GM18520 (cell line): ENCODE measurements around the gene CETP.
"Not testable (repeated sequence)": the region's sequence is repeated elsewhere in the genome, so short reads cannot be mapped to it uniquely, and the experiment has no call there.

Source experiments
- ATAC-seq: cut with Tn5 transposase; IDR thresholded peaks from one replicate; pipeline ENCODE4 v1.9.1; 2021; ENCODE audit not compliant: unreplicated experiment

Gene CETP

DNA sequence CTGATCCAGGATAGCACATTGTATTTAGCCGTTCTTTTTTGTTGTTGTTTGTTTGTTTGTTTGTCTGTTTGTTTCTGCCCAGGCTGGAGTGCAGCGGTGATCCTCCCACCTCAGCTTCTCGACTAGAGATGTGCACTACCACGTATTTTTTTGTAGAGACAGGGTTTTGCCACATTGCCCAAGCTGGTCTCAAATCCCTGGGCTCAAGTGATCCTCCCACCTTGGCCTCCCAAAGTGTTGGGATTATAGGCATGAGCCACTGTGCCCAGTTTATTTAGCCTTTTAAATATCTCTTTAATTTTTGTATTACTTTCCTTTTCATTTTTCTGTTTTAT, 18.4 kb downstream of the CETP start:
- no peak for ATAC-seq

- ATAC-seq, result no peak
These were observed 19.3 kb downstream of the CETP start for GRCh38 chr16:56980792-56981724.

DNA sequence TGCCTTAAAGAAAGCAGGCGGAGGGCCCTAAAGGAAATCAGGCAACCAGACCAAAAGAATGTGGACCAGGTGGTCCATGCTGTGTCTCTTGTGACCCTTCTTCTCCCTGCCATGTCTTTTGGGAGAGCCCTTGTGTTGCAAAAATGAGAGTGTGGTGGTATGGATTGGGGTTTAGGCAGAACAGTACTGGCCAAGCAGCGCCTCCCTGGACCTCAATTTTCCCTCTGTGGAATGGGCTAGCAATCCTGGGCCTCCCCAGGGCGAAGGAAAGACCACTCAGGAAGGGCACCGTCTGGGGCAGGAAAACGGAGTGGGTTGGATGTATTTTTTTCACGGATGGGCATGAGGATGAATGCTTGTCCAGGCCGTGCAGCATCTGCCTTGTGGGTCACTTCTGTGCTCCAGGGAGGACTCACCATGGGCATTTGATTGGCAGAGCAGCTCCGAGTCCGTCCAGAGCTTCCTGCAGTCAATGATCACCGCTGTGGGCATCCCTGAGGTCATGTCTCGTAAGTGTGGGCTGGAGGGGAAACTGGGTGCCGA, 20.1 kb downstream of the CETP start:
- no peak for ATAC-seq

- ATAC-seq, result no peak
These were observed 20.9 kb downstream of the CETP start for GRCh38 chr16:56982695-56983094.

DNA sequence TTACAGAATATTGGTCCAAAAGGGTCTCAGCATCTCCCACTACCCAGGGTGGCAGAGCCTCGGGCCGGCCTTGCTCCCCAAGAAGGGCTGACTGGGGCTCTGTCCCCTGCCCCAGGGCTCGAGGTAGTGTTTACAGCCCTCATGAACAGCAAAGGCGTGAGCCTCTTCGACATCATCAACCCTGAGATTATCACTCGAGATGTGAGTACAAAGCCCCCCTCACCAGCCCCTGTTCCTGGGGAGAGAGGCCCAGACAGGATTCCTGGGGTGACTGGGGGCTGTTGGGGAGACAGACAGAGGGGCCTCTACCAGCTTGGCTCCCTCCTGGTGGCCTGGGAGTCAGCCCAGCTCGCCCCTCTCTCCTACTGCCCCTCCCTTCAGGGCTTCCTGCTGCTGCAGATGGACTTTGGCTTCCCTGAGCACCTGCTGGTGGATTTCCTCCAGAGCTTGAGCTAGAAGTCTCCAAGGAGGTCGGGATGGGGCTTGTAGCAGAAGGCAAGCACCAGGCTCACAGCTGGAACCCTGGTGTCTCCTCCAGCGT, 21.5 kb downstream of the CETP start:
- no peak for ATAC-seq

GRCh38 chr16:56984639-56985038, 22.9 kb downstream of the CETP start:
- no peak for ATAC-seq

GRCh38 chr16:56985288-56985961, 23.7 kb downstream of the CETP start:
- ATAC-seq, result no peak

DNA sequence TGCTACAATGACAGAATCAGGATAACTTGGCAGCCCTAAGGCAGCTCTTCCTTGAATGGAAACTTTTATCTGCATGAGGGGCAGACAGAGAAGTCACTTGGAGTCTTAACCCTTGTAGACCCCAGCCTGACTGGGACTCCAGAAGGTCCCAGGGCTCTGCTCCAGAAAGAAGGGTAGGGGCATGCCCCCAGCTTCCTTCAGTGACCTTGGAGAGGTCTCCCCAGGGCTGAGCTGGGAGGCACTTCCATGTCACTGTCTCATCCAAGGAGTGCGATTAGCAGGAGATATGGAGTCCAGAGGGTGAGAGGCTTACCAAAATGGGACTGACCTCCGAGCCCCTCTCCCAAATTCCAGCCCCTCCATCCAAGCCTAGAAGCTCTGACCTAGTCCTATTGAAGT, 24.2 kb downstream of the CETP start:
- no peak for ATAC-seq

GRCh38 chr16:56986361-56986760, 24.6 kb downstream of the CETP start:
- ATAC-seq, result no peak

DNA sequence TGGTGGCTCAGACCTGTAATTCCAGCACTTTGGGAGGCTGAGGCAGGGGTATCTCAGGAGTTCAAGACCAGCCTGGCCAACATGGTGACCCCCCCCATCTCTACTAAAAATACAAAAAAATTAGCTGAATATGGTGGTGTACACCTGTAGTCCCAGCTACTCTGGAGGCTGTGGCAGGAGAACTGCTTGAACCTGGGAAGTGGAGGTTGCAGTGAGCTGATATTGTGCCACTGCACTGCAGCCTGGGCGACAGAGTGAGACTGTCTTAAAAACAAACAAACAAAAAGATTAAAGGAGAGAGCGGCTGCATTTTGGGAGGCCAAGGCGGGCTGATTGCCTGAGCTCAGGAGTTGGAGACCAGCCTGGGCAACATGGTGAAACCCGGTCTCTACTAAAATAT, 25.2 kb downstream of the CETP start:
- not testable (repeated sequence) for ATAC-seq

DNA sequence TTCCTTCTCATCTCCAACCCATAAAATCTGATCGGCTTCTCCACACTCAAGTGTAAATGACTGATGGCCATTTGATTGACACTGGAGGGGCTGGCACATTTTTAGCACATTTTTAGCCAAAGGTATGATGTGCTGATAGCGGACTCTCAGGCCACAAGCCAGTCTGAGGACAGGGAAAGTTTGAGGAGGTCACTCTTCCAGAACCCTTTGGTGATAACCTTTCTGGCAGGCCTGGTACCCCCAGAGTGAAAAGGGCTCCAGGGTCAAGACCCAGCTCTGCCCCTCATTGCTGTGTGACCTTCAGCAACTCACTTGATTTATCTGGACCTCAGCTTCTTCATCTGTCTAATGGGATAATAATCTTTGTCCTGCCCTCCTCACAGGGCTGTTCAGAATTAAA, 25.9 kb downstream of the CETP start:
- no peak for ATAC-seq

- no peak for ATAC-seq
These were observed 26.6 kb downstream of the CETP start for GRCh38 chr16:56988161-56988947.

DNA sequence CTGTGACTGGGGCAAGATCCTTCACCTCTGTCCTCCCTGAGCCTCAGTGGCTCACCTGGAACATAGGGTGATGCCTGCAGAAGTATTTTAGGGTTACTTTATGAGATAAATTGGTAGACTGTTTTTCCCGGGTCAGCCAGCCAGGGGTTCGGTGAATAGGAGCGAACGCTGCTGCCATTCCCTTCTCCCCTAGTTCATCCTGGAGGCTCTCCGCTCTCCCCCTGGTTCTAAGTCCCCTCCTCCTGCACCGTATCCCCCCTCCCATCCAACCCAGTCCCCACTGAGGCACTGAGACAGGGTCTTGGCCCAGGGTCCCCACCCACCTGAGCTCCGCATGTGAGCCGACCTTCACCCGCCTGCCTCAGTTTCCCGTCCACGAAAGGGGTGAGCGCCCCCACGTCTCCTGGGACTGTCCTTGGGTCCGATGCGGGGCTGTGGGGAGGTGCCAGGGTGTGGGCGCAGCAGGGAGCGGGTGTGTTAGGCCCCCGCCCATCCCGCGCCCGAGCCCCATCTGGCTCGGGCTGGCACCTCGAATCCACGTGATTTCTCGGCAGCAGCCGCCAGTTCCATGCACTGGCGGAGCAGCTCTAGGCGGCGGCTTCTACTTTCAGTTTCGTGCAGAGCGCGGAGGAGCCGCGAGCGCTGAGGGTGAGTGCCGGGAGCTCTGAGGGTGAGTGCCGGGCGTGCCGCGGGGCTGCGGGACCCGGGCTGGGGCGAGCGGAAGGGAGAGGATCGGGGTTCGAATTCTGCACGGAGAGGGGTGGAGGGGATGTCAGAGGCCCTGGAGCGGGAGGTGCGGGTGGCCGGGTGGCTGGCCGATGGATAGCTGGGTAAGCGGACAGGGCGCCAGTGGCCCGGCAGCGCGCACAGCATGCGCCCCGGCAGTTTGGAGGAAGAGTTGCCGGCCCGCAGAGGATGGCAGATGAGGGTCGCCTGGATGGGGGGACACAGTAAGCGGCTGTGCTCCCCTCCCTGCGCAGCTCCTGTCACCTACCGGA, 27.5 kb downstream of the CETP start, which contains the start of gene NLRC5:
NLRC5 (plus strand) TSS at position 610 of the 998 bp plus-strand sequence. CDS start 31,156 bp downstream, outside the sequence.
- ATAC-seq, result peak; percentile 68

- no peak for ATAC-seq
These were observed 28.2 kb downstream of the CETP start for GRCh38 chr16:56989988-56990387.

- ATAC-seq, result no peak
These were observed 28.9 kb downstream of the CETP start for GRCh38 chr16:56990407-56991286.

DNA sequence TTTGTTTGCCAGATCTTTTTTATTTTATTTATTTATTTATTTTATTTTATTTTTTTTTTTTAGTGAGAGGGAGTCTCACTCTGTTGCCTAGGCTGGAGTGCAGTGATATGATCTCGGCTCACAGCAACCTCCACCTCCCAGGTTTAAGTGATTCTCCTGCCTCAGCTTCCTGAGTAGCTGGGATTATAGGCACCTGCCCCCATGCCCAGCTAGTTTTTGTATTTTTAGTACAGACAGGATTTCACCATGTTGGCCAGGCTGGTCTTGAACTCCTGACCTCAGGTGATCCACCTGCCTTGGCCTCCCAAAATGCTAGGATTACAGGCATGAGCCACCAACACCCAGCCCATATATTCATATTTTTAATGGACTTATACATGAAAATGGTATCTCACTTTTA, 30.7 kb downstream of the CETP start:
- ATAC-seq, result not testable (repeated sequence)

- ATAC-seq, result no peak
These were observed 31.5 kb downstream of the CETP start for GRCh38 chr16:56993204-56993603.

DNA sequence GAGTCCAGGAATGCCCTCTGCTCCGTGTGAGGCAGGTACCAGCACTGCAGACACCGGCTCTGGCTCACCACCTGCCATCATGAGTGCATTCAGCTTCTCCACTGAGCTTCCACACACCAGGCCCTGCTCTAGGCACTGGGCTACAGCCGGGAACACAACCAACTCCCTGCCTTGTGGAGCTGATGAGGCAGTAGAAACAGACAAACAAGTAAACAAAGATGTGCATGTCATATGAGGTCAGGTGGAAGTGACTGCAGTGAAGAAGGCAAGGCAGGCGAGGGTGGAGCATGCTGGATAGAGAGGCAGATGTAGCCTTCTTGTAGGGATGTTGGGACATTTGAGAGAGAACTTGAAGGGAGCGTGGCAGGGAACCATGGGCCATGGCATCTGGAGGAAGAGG, 32.6 kb downstream of the CETP start:
- ATAC-seq, result no peak
